Stimulated activated effector memory CD8-positive, alpha-beta T cell treated with anti-CD3 and anti-CD28 coated beads, Interleukin-12 subunit alpha, Interleukin-12 subunit beta, amount 100 ng/mL, for 72 hours (primary cell): ENCODE data around the gene SCFD2.
A peak's percentile ranks its signal among the peaks of the same experiment; 100 is the strongest.

ENCODE experiments used
- ATAC-seq: fragments of 150-1000 bp; cut with Tn5 transposase; 2 replicates; pipeline ENCODE4 v1.10.0; 2021
- DNase-seq, 2 donors: peaks; one replicate each; pipeline ENCODE4 v3.0.0; 2021 to 2022; ENCODE audit warnings: low spot score in 2 of 2
- H3K27ac Mint-ChIP-seq: one replicate; pipeline ENCODE4 v1.8.0; 2022; ENCODE audit warnings: mild to moderate bottlenecking, mixed read lengths
- H3K36me3 Mint-ChIP-seq: one replicate; pipeline ENCODE4 v1.8.0; 2022; ENCODE audit warnings: mild to moderate bottlenecking, mixed read lengths
- H3K4me1 Mint-ChIP-seq: one replicate; pipeline ENCODE4 v1.8.0; 2022; ENCODE audit warnings: mixed read lengths
- H3K4me3 Mint-ChIP-seq: one replicate; pipeline ENCODE4 v1.8.0; 2022; ENCODE audit warnings: mild to moderate bottlenecking, mixed read lengths
- H3K9me3 Mint-ChIP-seq: one replicate; pipeline ENCODE4 v1.8.0; 2022; ENCODE audit warnings: mixed read lengths

SCFD2 gene

DNA sequence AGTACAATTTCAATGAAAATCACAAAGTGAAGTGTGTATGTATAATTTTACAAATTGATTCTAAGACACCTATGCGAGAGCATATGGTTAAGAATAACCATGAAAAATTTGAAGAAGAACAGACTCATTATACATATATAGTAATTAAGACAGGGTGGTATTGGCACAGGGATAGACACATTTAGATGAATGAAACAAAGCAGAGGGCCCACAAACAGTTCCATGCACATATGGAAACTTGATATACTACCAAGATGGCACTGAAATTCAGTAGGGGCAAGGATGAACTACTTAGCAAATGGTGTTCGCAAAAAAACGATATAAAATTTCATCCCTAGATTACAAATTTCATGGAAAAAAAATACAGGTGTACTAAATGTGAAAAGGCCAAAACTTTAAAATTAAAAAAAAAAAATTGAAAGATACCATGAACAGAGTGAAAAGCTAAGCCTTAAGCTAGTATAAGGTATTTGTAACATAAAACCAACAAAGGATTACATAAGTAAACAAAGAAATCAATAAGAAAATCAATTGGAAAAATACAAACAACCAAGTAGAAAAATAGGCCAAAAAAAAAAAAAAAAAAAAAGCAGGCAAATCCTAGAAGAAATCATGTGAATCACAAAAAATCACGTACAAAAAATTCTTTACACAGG, 418.3 kb downstream of the SCFD2 start:
- H3K4me1 Mint-ChIP-seq: no peaks in the 10 kb centered on the region
- ATAC-seq (no peak), DNase-seq (no peak)
- H3K9me3 Mint-ChIP-seq: no peaks in the 10 kb centered on the region
- H3K4me3 Mint-ChIP-seq: no peak overlapping the region
- H3K27ac Mint-ChIP-seq: no peak overlapping the region
- no peaks in the 10 kb centered on the region for H3K36me3 Mint-ChIP-seq

DNA sequence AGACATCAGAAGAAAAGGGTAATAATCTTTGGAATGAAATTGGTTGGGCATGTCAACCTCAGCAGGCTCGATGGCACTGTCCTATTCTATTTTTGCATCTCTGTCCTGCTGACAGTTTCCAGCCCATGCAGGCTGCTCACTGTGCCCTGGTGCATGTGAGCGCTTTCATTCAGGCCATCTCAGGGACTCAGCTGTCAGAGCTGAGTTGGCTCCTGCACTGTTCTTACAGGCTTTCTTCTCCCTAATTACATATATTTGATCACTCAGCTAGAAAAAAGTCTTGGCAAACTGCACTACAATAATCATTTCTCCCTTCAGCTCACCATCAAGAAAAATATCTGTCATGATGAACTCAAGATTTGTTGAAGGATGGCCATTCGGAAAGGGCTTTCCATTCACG, 419.0 kb downstream of the SCFD2 start:
- Mint-ChIP-seq H3K36me3 (no peaks in the 10 kb centered on the region), H3K27ac (no peak overlapping the region), H3K9me3 (no peaks in the 10 kb centered on the region), H3K4me1 (no peaks in the 10 kb centered on the region), H3K4me3 (no peak overlapping the region)
- DNase-seq (no peak), ATAC-seq (no peak)

DNA sequence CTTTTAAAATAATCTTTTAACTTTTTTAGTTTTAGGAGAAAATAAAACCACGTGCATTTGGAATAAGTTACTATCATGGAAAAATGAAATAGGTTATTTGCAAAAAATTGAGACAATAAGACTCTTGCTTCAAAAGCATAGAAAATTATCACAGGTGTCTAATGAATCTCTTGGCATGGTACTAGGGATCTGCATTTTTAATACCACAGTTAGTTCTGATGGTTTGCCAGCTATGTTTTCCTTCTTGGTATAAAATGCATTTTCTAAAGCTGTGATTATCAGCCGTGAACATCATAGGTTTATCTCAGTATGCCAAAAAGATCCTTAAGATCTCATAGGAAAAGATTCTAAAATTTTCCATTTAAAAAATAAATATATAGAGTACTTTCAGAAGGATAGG, 419.9 kb downstream of the SCFD2 start:
- Mint-ChIP-seq H3K36me3 (no peaks in the 10 kb centered on the region), H3K4me3 (no peak overlapping the region), H3K9me3 (no peaks in the 10 kb centered on the region), H3K4me1 (no peaks in the 10 kb centered on the region), H3K27ac (no peak overlapping the region)
- DNase-seq (no peak), ATAC-seq (no peak)

DNA sequence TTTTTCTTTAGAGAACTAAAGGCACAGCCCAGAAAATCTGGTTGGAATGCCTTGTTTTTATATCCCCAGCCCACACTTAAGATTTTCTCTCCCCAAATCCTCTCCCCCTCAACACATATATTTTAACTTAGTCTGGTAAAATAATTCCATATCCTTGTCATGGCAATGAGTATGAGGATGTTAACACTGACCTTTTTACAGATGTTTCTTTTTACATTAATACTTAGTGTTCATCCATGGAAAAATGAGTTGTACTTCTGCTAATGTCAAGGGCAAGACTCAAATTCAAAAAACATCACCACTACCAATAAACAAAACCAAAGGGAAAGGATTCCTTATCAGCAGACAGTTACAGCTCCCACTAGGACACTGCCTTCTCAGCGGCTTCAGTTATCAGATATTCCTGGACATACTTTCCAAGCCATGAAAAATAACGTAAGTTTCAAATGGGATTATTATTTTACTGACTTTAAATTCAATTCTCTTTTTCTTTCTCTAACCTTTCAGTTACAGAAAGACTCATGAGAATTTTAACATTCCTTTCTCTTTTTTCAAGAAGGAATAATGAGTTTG, 420.4 kb downstream of the SCFD2 start:
- H3K4me1 Mint-ChIP-seq: no peaks in the 10 kb centered on the region
- no peak overlapping the region for H3K4me3 Mint-ChIP-seq
- no peak for ATAC-seq
- H3K36me3 Mint-ChIP-seq: no peaks in the 10 kb centered on the region
- H3K9me3 Mint-ChIP-seq: no peaks in the 10 kb centered on the region
- no peak overlapping the region for H3K27ac Mint-ChIP-seq
- no peak for DNase-seq

DNA sequence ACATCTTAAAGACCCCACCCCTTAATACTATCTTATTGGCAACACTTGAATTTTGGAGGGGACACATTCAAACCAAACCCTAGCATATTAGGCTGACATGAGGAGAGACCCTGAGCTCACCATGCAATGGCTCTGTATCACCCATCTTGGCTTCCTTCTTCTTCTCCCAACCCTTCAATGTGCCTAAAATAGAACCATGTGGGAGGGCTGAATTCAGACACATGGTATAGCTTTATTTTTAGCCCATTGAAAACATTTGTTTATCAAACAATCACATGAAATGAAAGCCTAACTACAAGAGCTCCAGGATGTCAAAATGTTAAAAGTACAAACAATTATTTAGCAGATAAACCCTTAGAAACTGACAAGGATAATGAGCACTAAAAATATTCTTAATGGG, 422.2 kb downstream of the SCFD2 start:
- no peaks in the 10 kb centered on the region for H3K9me3 Mint-ChIP-seq
- ATAC-seq (no peak), DNase-seq (no peak)
- no peaks in the 10 kb centered on the region for H3K4me1 Mint-ChIP-seq
- H3K4me3 Mint-ChIP-seq: no peak overlapping the region
- no peak overlapping the region for H3K27ac Mint-ChIP-seq
- H3K36me3 Mint-ChIP-seq: no peaks in the 10 kb centered on the region

DNA sequence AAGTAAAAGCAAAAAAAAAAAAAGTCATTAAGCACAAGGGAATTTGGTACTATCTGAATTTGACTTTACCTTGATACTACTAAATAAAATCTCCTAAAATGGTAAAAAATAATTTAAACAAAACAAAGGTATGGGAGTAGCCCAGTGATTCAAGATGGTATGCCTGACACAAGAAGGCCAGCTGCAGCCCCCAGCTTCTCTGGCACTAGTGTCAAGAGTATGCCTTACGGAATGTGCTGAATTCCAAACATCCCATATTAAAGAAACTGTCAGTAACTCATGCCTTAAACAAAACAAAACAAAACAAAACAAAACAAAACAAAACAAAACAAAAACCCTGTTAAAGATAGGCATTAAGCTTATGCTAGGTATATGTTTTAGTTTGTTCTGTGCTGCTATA, 422.9 kb downstream of the SCFD2 start:
- Mint-ChIP-seq H3K4me1 (no peaks in the 10 kb centered on the region), H3K4me3 (no peak overlapping the region), H3K9me3 (no peaks in the 10 kb centered on the region), H3K36me3 (no peaks in the 10 kb centered on the region), H3K27ac (no peak overlapping the region)
- ATAC-seq (no peak), DNase-seq (no peak)

DNA sequence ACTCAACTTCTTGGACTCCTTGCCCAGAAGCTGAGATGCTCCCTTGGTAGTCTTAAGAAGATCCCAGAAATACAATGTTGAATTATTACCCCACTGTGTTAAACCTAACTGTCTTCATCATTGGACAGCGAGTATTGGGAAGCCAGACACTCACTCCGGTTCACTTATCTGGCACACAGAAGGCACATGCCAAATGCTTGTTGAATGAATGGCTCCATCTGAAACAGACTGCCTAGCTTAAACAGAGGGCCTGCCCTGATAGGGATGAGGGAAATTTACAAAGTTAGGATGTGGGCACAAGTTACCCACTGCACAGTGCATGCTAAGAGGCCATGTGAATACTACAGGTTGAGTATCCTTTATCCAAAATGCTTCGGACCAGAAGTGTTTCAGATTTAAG, 424.4 kb downstream of the SCFD2 start:
- ATAC-seq (no peak), DNase-seq (no peak)
- H3K4me3 Mint-ChIP-seq: no peak overlapping the region
- H3K4me1 Mint-ChIP-seq: no peaks in the 10 kb centered on the region
- no peaks in the 10 kb centered on the region for H3K36me3 Mint-ChIP-seq
- no peak overlapping the region for H3K27ac Mint-ChIP-seq
- no peaks in the 10 kb centered on the region for H3K9me3 Mint-ChIP-seq

DNA sequence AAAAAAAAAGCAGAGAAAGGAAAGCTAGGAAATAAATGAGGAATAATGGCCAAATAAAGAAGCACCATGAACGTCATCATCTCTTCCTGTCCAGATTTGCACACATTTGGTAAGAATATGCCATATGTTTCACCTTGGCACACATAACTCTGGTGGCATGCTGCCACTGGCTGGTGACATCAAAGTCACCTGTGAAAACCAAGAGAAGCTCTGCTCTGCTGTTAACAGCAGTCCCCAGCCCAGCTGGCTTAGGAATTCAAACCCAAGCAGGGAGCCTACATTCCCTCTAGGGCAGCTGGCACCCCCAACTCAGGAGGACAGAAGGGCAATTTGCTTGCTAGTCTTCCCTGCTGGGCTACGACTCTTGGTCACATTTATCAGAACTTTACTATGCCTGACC, 426.1 kb downstream of the SCFD2 start:
- H3K4me1 Mint-ChIP-seq: no peaks in the 10 kb centered on the region
- DNase-seq: no peak
- H3K36me3 Mint-ChIP-seq: no peaks in the 10 kb centered on the region
- ATAC-seq: no peak
- no peak overlapping the region for H3K4me3 Mint-ChIP-seq
- no peaks in the 10 kb centered on the region for H3K9me3 Mint-ChIP-seq
- H3K27ac Mint-ChIP-seq: no peak overlapping the region

DNA sequence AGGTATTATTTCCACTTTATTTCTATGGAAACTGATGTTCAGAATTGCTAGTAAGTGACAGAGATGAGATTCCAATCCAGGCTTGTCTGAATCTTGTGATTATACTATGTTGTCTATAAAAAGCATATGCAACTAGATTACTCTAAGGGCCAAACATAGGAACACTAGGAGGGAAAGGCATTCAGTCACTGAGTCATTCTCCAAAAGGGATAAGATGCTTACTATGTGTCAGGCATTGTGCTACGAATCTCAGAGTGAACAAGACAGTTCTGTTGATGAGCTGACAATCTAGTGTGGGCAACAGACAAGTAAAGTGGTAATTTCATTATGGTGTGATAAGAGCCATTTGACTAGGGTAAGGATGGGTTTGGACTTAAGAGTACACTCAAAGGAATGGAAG, 426.5 kb downstream of the SCFD2 start:
- H3K27ac Mint-ChIP-seq: no peak overlapping the region
- no peaks in the 10 kb centered on the region for H3K9me3 Mint-ChIP-seq

DNA sequence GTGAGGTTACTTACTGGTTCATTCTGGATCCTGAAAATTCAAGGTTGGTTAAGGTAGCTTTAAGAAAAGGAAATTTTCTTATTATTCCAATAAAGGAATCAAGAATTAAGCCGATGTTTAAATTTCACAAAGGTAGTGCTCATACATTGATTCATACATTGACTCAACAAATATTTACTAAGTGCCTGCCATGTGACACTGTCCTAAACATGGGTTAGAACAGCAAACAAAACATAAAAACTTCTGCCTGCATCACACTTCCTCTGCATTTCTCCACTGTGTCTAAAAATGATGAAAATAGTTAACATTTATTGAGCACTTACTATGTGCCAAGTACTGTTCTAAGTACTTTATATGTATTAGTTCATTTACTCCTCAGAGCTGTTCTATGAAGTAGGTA, 428.0 kb downstream of the SCFD2 start:
- Mint-ChIP-seq H3K36me3 (no peaks in the 10 kb centered on the region), H3K4me3 (no peak overlapping the region), H3K27ac (no peak overlapping the region), H3K4me1 (peaks cover 6% of the 10 kb centered on the region), H3K9me3 (no peaks in the 10 kb centered on the region)
- ATAC-seq (no peak), DNase-seq (no peak)

More for the DNA sequence above, 426.5 kb downstream of the SCFD2 start:
- Mint-ChIP-seq H3K36me3 (no peaks in the 10 kb centered on the region), H3K4me1 (no peaks in the 10 kb centered on the region), H3K4me3 (no peak overlapping the region)
- ATAC-seq (no peak), DNase-seq (no peak)

DNA sequence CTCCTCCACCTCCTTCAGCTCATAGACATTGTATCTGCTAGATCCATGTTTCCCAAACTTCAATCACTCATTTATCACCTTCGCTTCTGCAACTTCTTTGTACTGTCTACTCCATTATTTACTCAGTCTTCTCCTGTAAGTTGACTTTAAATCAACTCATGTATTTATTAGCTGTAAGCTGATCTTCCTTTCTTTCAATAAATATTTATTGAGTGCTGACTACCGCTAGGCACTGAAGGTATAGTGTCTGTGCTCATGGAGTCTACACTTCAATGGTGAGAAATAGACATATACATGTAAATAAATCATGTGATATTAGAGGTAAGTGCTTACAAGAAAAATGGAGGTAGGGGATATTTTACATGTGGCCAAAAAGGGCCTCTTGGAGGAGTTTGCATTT, 429.1 kb downstream of the SCFD2 start:
- H3K9me3 Mint-ChIP-seq: no peaks in the 10 kb centered on the region
- no peak overlapping the region for H3K4me3 Mint-ChIP-seq
- no peak for ATAC-seq
- H3K4me1 Mint-ChIP-seq: peaks cover 8% of the 10 kb centered on the region
- no peak overlapping the region for H3K27ac Mint-ChIP-seq
- H3K36me3 Mint-ChIP-seq: no peaks in the 10 kb centered on the region
- no peak for DNase-seq

DNA sequence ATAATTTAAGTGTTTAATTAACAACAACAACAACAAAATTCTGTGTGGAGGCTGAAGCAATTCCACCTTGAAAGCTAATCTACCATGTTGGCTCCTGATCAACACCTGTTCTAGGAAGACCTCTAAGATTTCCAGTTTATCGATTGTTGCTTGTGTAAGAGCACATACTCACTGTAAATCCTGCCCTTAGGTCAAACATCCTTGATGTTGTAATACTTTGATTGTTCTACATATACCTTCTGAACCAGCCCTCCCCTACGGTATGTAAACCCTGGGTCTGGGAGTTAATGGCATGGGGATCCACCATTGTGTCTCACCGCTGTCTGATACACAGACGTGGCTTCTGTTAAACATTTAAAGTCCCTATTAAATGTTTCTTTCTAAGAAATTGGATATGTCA, 430.5 kb downstream of the SCFD2 start:
- H3K36me3 Mint-ChIP-seq: no peaks in the 10 kb centered on the region
- H3K4me1 Mint-ChIP-seq: peaks cover 8% of the 10 kb centered on the region
- ATAC-seq: no peak
- no peak for DNase-seq
- H3K4me3 Mint-ChIP-seq: no peak overlapping the region
- H3K27ac Mint-ChIP-seq: no peak overlapping the region
- no peaks in the 10 kb centered on the region for H3K9me3 Mint-ChIP-seq

DNA sequence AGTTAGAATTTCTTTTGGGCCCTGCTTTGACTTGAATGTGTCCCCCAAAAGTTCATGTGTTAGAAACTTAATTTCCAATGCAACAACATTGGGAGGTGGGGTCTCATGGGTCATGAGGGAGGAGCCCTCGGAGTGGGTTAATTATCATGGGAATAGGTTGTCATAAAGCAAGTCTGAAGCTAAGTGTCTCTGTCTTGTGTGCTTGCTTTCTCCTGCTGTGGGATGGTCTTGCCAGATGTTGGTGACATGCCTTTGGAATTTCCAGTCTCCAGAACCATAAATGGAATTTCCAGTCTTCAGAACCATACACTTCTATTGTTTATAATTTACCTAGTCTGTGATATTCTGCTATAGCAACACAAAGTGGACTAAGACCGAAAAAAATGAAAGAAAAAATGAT, 432.1 kb downstream of the SCFD2 start:
- ATAC-seq: no peak
- Mint-ChIP-seq H3K4me3 (no peak overlapping the region), H3K9me3 (no peaks in the 10 kb centered on the region), H3K27ac (no peak overlapping the region), H3K36me3 (no peaks in the 10 kb centered on the region), H3K4me1 (peaks cover 8% of the 10 kb centered on the region)
- no peak for DNase-seq

DNA sequence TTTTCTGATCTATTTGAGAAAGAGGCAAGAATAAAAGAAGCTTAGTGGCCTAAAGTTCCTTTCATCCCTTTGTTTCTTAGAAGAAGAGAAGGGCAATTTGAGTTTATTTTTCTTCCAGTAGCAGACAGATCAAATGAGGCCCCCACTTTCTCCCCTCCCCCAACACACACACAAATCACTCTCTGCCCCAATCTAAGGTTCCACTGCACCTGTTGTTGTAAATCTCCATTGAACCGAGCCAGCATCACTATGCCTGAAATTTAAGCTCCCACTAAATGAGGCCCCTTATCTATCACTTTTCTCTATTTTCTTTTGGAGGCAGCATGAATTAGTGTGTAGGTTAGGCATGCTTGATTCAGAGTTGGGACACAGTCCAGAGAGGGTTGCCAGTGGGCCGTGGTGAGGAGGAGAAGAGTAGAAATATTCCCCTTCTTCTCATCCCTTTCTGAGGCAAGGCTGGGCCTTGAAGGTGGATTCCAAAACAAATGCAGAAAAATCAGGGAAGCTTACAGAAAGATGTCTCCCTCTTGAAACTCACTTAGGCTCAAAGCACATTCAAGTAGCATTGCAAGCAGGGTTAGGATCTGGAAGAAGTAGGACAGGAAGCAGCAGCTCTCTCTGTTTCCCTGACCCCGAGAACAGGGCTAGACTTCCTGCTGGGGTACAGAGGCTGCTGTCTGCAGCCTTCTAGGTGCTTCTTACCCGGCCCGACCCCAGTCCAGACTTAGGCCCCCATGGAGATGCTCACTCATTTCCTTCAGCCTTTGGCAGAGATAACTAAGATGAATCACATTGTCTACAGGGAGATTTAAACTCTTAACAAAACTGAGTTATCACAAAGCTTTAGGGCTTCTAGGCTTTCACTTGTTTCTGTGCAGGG, 433.0 kb downstream of the SCFD2 start:
- Mint-ChIP-seq H3K9me3 (no peaks in the 10 kb centered on the region), H3K4me1 (peaks cover 8% of the 10 kb centered on the region), H3K36me3 (no peaks in the 10 kb centered on the region), H3K27ac (no peak overlapping the region), H3K4me3 (no peak overlapping the region)
- peak; percentile 43 for ATAC-seq
- no peak for DNase-seq

DNA sequence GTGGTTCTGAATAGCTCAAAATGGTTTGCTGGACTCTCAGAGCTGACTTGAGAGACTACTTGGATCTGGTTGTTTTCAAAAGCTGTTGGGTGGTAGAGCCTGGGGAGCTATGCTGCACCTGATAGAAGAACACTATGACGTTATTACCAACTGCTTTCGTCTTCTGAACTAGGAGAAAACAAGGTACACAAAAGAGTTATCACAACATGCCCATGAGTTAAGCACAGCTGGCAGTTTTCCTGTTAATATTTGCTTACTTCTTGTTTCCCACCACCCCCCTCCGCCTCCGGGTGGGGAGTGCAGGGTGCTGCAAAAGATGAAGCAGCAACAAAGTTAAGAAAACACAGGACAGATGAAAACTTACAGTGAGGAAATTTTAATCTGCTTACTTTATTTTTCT, 434.6 kb downstream of the SCFD2 start:
- no peaks in the 10 kb centered on the region for H3K9me3 Mint-ChIP-seq
- no peak for ATAC-seq
- no peaks in the 10 kb centered on the region for H3K36me3 Mint-ChIP-seq
- H3K4me3 Mint-ChIP-seq: no peak overlapping the region
- no peak overlapping the region for H3K27ac Mint-ChIP-seq
- DNase-seq: no peak
- peaks cover 8% of the 10 kb centered on the region for H3K4me1 Mint-ChIP-seq
